Peyer's patch (tissue), 4 donors: ENCODE data around the gene SLC31A2.

Experiments used
- POLR2A ChIP-seq, 2 donors: fragments of 450-650 bp; IDR thresholded peaks; one replicate each; pipeline ENCODE4 v1.5.1; 2017; ENCODE audit warnings: antibody characterized with exemption in 2 of 2, mild to moderate bottlenecking in 2 of 2, moderate library complexity in 2 of 2
- TF ChIP-seq, protein P1 (sequence below), 6 experiments: fragments of 450-650 bp in 4 of 6; fragments of 200-600 bp in 2 of 6; sonication (generic) in 1 of 6; IDR thresholded peaks; one replicate each; pipeline ENCODE4 v1.5.1; 2017 to 2019; ENCODE audit warnings: antibody characterized with exemption in 6 of 6, mild to moderate bottlenecking in 3 of 6, moderate library complexity in 1 of 6

DNA sequence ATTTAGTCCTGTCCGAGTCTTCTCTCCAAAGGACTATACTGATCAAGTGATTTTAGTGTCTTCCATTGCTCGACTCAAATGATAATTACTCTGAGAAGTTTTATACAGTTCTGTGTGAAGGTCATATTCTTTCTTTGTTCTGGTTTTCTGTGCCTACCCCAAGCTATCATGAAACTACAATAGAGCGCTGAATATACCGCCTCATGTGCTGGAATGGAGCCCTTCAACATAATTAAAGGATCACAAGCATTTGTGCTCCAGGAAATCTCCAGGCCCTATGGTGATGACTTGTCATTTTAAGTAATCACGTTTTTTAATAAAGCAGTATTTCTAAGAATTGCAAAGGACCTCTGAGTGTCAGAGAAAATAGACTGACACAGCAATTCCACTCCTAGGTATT is 10.9 kb upstream of the SLC31A2 start:
- TF ChIP-seq POLR2A (IDR thresholded peaks at IDR 0.05) = no peak
- TF ChIP-seq, protein P1, sequence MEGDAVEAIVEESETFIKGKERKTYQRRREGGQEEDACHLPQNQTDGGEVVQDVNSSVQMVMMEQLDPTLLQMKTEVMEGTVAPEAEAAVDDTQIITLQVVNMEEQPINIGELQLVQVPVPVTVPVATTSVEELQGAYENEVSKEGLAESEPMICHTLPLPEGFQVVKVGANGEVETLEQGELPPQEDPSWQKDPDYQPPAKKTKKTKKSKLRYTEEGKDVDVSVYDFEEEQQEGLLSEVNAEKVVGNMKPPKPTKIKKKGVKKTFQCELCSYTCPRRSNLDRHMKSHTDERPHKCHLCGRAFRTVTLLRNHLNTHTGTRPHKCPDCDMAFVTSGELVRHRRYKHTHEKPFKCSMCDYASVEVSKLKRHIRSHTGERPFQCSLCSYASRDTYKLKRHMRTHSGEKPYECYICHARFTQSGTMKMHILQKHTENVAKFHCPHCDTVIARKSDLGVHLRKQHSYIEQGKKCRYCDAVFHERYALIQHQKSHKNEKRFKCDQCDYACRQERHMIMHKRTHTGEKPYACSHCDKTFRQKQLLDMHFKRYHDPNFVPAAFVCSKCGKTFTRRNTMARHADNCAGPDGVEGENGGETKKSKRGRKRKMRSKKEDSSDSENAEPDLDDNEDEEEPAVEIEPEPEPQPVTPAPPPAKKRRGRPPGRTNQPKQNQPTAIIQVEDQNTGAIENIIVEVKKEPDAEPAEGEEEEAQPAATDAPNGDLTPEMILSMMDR (IDR thresholded peaks at IDR 0.05) = no peak
